DOHH2 (cell line): ENCODE data around the gene MIPOL1.

Experiments used
- H3F3A ChIP-seq: fragments of 200-600 bp; sonication (generic), shearing (Covaris generic); 2 replicates; pipeline ENCODE4 v1.6.0; 2016; ENCODE audit warnings: antibody characterized with exemption, mild to moderate bottlenecking; ENCODE audit not compliant: control insufficient read depth, insufficient read depth
- H3K27ac ChIP-seq: fragments of 200-600 bp; sonication (generic); 2 replicates; pipeline ENCODE4 v1.5.1; 2014; ENCODE audit warnings: low read depth, mild to moderate bottlenecking, low read length, moderate library complexity
- H3K27me3 ChIP-seq: fragments of 200-600 bp; sonication (generic); 2 replicates; pipeline ENCODE4 v1.6.1; 2014; ENCODE audit warnings: mild to moderate bottlenecking, low read length, mixed read lengths; ENCODE audit not compliant: control insufficient read depth
- H3K36me3 ChIP-seq: fragments of 200-600 bp; sonication (generic); 2 replicates; pipeline ENCODE4 v1.6.1; 2014; ENCODE audit warnings: mild to moderate bottlenecking, low read length, moderate library complexity, mixed read lengths; ENCODE audit not compliant: control insufficient read depth
- H3K4me1 ChIP-seq: fragments of 200-600 bp; sonication (generic); 2 replicates; pipeline ENCODE4 v1.6.1; 2014; ENCODE audit warnings: mild to moderate bottlenecking, low read length, mixed read lengths; ENCODE audit not compliant: control insufficient read depth
- H3K4me2 ChIP-seq: fragments of 200-600 bp; sonication (generic); 2 replicates; pipeline ENCODE4 v1.6.0; 2014; ENCODE audit warnings: mild to moderate bottlenecking, low read length, moderate library complexity
- H3K4me3 ChIP-seq: fragments of 200-600 bp; sonication (generic); 2 replicates; pipeline ENCODE4 v1.5.1; 2014; ENCODE audit warnings: mild to moderate bottlenecking, low read length, mixed read lengths
- H3K79me2 ChIP-seq: fragments of 200-600 bp; sonication (generic); 2 replicates; pipeline ENCODE4 v1.6.1; 2014; ENCODE audit warnings: mild to moderate bottlenecking, low read length, mixed read lengths; ENCODE audit not compliant: control insufficient read depth
- H3K9me2 ChIP-seq: fragments of 200-600 bp; sonication (generic); replicated peaks from 2 replicates; pipeline ENCODE4 v1.6.1; 2014; ENCODE audit warnings: mild to moderate bottlenecking, low read length, mixed read lengths; ENCODE audit not compliant: control insufficient read depth
- H3K9me3 ChIP-seq: fragments of 200-600 bp; sonication (generic); 2 replicates; pipeline ENCODE4 v1.6.1; 2014; ENCODE audit warnings: antibody characterized with exemption, low read length, mixed read lengths; ENCODE audit not compliant: control insufficient read depth, insufficient read depth
- H4K20me1 ChIP-seq: fragments of 200-600 bp; sonication (generic); 2 replicates; pipeline ENCODE4 v1.6.0; 2014; ENCODE audit warnings: low read depth, mild to moderate bottlenecking, antibody characterized with exemption, low read length, moderate library complexity; ENCODE audit not compliant: control insufficient read depth, insufficient read depth
- EZH2phosphoT487 ChIP-seq: fragments of 200-600 bp; sonication (generic); IDR thresholded peaks from 2 replicates; pipeline ENCODE4 v1.6.1; 2017; ENCODE audit warnings: borderline replicate concordance, mild to moderate bottlenecking, antibody characterized with exemption, low read length, moderate library complexity, mixed read lengths
- TF ChIP-seq, protein P1 (sequence below): fragments of 200-600 bp; sonication (generic); IDR thresholded peaks from one replicate; pipeline ENCODE4 v1.5.1; 2014; ENCODE audit warnings: antibody characterized with exemption, mild to moderate bottlenecking, low read depth, low read length; ENCODE audit not compliant: poor library complexity, severe bottlenecking

The MIPOL1 gene

DNA sequence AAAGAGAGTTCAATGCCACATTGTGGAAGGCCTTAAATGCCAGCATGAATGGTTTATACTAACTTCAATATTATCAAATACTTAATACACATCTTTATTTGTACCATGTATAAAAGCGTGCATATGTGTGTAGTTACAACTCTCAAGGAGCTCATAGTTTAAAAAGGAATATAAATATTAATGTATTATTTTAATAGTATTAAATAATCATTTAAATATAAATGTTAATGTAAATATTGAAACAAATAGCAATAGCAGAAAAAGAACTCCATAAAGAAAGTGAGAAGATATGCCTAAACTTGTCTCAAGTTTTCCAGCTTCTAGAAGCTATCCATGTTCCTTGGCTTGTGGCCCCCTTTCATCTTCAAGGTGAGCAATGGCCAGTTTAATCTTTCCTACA is 215.3 kb downstream of the MIPOL1 start:
- H3K9me2 ChIP-seq: no peaks in the 10 kb centered on the region
- H4K20me1 ChIP-seq: no peaks in the 10 kb centered on the region
- no peaks in the 10 kb centered on the region for H3K27me3 ChIP-seq
- H3K4me3 ChIP-seq: no peak overlapping the region
- no peak overlapping the region for H3K27ac ChIP-seq
- no peak overlapping the region for H3K4me2 ChIP-seq
- H3K36me3 ChIP-seq: no peaks in the 10 kb centered on the region
- H3K9me3 ChIP-seq: no peaks in the 10 kb centered on the region
- H3K4me1 ChIP-seq: no peaks in the 10 kb centered on the region
- H3K79me2 ChIP-seq: no peaks in the 10 kb centered on the region
- H3F3A ChIP-seq: no peaks in the 10 kb centered on the region
- TF ChIP-seq EZH2phosphoT487: no peak
- TF ChIP-seq, protein P1, sequence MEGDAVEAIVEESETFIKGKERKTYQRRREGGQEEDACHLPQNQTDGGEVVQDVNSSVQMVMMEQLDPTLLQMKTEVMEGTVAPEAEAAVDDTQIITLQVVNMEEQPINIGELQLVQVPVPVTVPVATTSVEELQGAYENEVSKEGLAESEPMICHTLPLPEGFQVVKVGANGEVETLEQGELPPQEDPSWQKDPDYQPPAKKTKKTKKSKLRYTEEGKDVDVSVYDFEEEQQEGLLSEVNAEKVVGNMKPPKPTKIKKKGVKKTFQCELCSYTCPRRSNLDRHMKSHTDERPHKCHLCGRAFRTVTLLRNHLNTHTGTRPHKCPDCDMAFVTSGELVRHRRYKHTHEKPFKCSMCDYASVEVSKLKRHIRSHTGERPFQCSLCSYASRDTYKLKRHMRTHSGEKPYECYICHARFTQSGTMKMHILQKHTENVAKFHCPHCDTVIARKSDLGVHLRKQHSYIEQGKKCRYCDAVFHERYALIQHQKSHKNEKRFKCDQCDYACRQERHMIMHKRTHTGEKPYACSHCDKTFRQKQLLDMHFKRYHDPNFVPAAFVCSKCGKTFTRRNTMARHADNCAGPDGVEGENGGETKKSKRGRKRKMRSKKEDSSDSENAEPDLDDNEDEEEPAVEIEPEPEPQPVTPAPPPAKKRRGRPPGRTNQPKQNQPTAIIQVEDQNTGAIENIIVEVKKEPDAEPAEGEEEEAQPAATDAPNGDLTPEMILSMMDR: no peak

DNA sequence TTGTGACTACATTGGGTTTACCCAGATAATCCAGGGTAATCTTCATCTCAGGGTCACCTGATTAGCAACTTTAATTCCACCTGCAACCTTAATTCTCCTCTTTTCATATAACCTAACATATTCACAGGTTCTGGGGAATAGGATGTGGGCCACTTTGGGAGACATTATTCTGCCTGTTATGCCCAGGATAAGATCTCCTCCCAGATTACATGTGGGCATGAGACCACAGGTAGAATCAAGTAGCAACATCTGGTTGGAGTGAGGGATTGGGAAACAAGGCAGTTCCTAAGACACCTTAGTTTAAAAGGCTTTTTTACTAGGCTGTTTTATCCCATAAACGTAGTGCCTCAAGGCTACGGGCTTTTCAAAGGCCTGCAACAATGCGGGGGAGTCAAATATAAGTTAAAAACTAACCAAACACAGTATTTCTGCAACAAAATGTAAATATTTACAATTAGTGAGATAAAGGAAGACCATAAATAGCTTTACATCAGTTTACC is 215.8 kb downstream of the MIPOL1 start:
- Histone ChIP-seq H3K79me2 (no peaks in the 10 kb centered on the region), H3K4me3 (no peak overlapping the region), H3K4me1 (no peaks in the 10 kb centered on the region), H3K9me3 (no peaks in the 10 kb centered on the region), H3K27me3 (no peaks in the 10 kb centered on the region), H4K20me1 (no peaks in the 10 kb centered on the region), H3K36me3 (no peaks in the 10 kb centered on the region), H3K9me2 (no peaks in the 10 kb centered on the region), H3K4me2 (no peak overlapping the region), H3K27ac (no peak overlapping the region), H3F3A (no peaks in the 10 kb centered on the region)
- no peak for TF ChIP-seq EZH2phosphoT487
- TF ChIP-seq, protein P1: no peak

GRCh38 chr14:37416264-37416663 is 218.5 kb downstream of the MIPOL1 start:
- no peak for TF ChIP-seq EZH2phosphoT487
- TF ChIP-seq, protein P1: no peak

More at GRCh38 chr14:37416264-37416663, 218.5 kb downstream of the MIPOL1 start:
- no peaks in the 10 kb centered on the region for H3K4me1 ChIP-seq
- no peak overlapping the region for H3K4me3 ChIP-seq
- H3K79me2 ChIP-seq: no peaks in the 10 kb centered on the region
- no peaks in the 10 kb centered on the region for H3F3A ChIP-seq
- H3K9me3 ChIP-seq: no peaks in the 10 kb centered on the region
- no peaks in the 10 kb centered on the region for H4K20me1 ChIP-seq
- no peak overlapping the region for H3K27ac ChIP-seq
- H3K4me2 ChIP-seq: no peak overlapping the region
- H3K9me2 ChIP-seq: no peaks in the 10 kb centered on the region
- no peaks in the 10 kb centered on the region for H3K27me3 ChIP-seq
- no peaks in the 10 kb centered on the region for H3K36me3 ChIP-seq
